Right lobe of liver (tissue), 4 donors: ENCODE results near the gene CUX1.

Experiments
- CTCF ChIP-seq, 4 donors: fragments of 200-600 bp in 3 of 4; fragments of 450-650 bp in 1 of 4; IDR thresholded peaks; one replicate each; pipeline versions ENCODE4 v1.5.1 to v1.8.0; 2016 to 2022; ENCODE audit warnings: antibody characterized with exemption in 4 of 4, mild to moderate bottlenecking in 2 of 4
- POLR2A ChIP-seq: fragments of 450-650 bp; IDR thresholded peaks from one replicate; pipeline ENCODE4 v1.6.1; 2017; ENCODE audit warnings: antibody characterized with exemption, mild to moderate bottlenecking
- donor health status: DM: no; HTN: no; CAD: no.
- donor health status: DM: no; HTN: no; CAD: no.
- donor health status: DM: no; HTN: yes; CAD: no.

GRCh38 chr7:102039706-102040105, 222.3 kb downstream of the CUX1 start:
- TF ChIP-seq CTCF (IDR thresholded peaks at IDR 0.05) (no peak), POLR2A (no peak)
